AG09319 (cell line): ENCODE measurements around the gene HSD3B7.

Experiments used
- DNase-seq: peaks from one replicate; pipeline ENCODE4 v3.0.0-alpha.2; 2010; ENCODE audit warnings: low read depth; ENCODE audit errors: extremely low read depth
- CTCF ChIP-seq: IDR thresholded peaks from 2 replicates; pipeline ENCODE4 v1.5.1; 2011; ENCODE audit warnings: low read depth, mild to moderate bottlenecking, inconsistent platforms, low read length, moderate library complexity

HSD3B7 gene

DNA sequence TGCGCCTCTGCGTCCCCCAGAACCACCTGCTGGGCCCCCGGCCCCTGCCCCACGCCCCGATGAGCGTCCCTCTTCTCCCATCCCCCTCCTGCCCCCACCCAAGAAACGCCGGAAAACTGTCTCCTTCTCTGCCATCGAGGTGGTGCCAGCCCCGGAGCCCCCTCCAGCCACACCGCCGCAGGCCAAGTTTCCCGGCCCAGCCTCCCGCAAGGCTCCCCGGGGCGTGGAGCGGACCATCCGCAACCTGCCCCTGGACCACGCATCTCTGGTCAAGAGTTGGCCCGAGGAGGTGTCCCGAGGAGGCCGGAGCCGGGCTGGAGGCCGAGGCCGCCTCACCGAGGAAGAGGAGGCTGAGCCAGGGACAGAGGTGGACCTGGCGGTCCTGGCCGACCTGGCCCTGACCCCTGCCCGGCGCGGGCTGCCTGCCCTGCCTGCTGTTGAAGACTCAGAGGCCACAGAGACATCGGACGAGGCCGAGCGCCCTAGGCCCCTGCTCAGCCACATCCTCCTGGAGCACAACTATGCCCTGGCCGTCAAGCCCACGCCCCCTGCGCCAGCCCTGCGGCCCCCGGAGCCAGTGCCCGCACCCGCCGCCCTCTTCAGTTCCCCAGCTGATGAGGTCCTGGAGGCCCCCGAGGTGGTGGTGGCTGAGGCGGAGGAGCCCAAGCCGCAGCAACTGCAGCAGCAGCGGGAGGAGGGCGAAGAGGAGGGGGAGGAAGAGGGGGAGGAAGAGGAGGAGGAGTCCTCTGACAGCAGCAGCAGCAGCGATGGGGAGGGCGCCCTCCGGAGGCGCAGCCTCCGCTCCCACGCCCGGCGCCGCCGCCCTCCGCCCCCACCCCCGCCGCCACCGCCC, 5.6 kb upstream of the HSD3B7 start:
- no peak for DNase-seq
- TF ChIP-seq CTCF = no peak

GRCh38 chr16:30980023-30980371, 5.0 kb upstream of the HSD3B7 start:
- no peak for TF ChIP-seq CTCF
- DNase-seq = no peak

DNA sequence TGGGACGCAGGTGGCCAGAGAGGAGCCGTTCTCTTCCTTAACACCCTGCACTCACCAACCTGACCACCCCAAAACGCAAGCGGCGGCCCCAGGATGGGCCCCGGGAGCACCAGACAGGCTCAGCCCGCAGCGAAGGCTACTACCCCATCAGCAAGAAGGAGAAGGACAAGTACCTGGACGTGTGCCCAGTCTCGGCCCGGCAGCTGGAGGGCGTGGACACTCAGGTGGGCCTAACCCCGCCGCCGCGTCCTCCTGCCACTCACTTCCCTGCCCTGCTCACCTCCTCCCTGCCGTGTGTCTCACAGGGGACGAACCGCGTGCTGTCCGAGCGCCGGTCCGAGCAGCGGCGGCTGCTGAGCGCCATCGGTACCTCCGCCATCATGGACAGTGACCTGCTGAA, 4.6 kb upstream of the HSD3B7 start:
- TF ChIP-seq CTCF = no peak
- no peak for DNase-seq

DNA sequence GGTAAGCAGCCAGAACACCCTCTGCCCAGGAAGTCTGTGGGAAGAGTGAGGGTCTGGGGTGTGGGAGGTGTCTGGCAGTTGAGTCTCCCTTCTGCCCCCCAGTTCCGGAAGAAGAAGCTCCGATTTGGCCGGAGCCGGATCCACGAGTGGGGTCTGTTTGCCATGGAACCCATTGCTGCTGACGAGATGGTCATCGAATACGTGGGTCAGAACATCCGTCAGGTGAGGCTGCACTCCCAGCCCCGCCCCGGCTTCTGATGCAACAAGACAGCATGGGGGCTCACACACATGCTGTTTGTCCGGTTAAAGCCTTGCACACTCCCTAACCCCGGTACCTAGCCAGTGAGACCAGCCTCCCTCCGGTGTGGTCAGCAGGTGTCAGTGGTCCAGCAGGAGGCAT, 4.0 kb upstream of the HSD3B7 start:
- no peak for TF ChIP-seq CTCF

DNA sequence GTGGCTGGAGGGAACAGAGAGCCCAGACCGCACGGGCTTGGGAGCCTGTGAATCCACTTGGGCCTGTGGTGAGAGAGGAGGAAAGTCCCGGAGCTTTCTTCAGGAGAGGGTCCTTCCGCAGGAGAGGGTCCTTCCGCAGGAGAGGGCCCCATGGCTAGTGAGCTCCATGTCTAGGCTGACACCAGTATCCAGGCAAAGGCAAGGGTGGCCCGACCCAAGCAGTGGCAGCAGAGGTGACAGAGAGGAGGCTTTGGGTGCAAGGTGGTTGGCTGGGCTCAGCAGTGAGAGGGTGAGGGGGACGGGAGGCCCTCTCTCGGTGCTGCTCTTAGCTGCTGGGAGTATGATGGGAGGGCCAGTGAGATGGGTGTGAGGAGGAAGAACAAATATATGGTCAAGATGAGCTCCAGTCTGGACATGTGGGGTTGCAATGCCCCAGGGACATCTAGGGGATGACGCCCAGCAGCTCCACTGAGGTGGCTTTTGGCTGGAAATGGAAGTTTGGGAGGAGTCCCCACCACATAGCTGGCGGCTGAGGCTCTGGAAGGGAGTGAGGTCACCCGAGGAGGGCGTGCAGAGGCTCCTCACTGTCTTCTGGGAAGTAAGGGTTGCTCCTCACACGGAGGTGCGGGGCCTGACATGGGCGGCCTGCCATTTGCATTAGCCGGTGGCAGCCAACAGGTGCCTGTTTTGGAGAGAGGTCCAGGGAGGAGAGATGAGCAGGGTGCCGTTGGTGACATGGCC, 2.3 kb upstream of the HSD3B7 start:
- TF ChIP-seq CTCF = no peak
- DNase-seq = no peak

More for the DNA sequence above, 4.0 kb upstream of the HSD3B7 start:
- no peak for DNase-seq

DNA sequence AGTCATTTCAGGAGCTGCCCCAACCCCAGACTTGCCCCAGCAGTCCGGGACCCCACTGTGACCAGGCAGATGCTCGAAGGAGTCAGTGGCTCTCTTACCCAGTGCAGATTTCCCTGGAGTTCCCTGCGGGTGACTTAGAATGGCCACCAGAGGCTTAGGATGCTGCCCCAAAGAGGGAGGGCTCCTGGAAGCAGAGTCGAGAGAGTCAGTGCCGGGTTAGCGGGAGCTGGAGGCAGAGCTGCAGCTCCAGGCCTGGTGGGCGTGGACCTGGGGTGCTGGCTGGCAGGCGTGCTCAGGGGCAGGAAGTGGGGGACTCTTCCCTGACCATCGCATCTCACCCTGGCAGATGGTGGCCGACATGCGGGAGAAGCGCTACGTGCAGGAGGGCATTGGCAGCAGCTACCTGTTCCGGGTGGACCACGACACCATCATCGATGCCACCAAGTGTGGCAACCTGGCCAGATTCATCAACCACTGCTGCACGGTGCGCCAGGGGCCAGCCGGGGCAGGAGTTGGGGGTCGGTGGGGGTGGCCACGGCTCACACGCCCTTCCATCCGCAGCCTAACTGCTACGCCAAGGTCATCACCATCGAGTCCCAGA, 1.6 kb upstream of the HSD3B7 start:
- no peak for DNase-seq
- TF ChIP-seq CTCF = no peak
